ENCODE data around the gene POU2F3. TPM values are rescaled to one million over a fixed set of nuclear protein-coding genes. Genes with fewer than 3 reads are reported as not detected.

POU2F3 gene
- total and polyA plus RNA-seq, 8 donors: 0.12 to 2.6 (median 0.25) TPM

DNA sequence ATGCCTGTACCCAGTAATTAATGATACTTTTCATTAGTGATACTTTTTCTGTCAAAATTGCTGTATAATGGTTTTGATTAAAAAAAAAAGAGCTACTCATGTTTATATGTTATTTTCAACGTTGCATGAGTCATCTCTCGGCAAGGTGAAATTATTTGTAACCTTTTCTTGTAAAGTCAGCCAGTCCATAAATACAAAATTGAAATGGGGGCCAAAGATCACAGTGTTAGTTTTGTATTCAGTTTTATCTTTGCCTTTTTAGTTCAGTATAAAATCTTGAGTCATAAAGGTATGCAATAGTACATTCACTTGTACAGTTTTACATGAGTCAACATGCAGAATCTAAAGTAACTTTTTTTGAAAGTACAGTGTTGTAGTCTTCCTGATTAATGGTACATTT lies 100.6 kb downstream of the POU2F3 start:
- WGBS, 2 donors: 5 to 7% methylated on average over 2 of the region's 2 CpGs
- ATAC-seq (no peak), DNase-seq (no peak), FAIRE-seq (peak; percentile 59)
- Histone ChIP-seq H3K27me3 (no peaks in the 10 kb centered on the region), H3K4me1 (peaks cover 26 to 43% (median 30%) of the 10 kb centered on the region in 3 donors), H3K9me3 (no peaks in the 10 kb centered on the region), H3K36me3 (no peaks in the 10 kb centered on the region), H3K4me3 (no peak overlapping the region), H3K27ac (peak overlapping the region in 1 of 4 donors; percentile 43)
- intact Hi-C loops (cut with DNase I): loop anchor here in 2 of 3 donors (10.0 kb wide), 2 partner anchors 54 to 74 kb away; no protein-coding TSS in a partner anchor
- TF ChIP-seq, protein P1, sequence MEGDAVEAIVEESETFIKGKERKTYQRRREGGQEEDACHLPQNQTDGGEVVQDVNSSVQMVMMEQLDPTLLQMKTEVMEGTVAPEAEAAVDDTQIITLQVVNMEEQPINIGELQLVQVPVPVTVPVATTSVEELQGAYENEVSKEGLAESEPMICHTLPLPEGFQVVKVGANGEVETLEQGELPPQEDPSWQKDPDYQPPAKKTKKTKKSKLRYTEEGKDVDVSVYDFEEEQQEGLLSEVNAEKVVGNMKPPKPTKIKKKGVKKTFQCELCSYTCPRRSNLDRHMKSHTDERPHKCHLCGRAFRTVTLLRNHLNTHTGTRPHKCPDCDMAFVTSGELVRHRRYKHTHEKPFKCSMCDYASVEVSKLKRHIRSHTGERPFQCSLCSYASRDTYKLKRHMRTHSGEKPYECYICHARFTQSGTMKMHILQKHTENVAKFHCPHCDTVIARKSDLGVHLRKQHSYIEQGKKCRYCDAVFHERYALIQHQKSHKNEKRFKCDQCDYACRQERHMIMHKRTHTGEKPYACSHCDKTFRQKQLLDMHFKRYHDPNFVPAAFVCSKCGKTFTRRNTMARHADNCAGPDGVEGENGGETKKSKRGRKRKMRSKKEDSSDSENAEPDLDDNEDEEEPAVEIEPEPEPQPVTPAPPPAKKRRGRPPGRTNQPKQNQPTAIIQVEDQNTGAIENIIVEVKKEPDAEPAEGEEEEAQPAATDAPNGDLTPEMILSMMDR (IDR thresholded peaks at IDR 0.05): no peak

DNA sequence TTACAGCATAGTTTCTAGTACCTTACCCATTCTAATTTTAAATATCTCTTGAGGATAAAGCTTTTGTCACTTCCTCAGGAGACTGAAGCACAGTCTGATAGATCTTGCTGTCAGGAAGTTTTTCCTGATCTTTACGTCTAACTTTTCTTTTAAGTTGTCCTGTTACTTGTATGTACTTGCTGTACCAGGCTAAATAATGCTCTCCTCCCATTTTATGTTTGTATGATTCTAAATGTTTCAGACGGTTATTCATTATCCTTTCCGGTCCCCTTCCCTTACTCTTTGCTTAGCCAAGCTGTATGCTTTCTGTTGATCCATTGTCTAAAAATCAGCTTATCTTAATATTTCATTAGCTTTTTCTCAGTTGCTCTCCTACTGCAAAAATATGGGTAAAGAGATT lies 102.3 kb downstream of the POU2F3 start:
- Histone ChIP-seq H3K4me3 (no peak overlapping the region), H3K4me1 (peaks cover 30 to 50% (median 36%) of the 10 kb centered on the region in 3 donors), H3K27me3 (no peaks in the 10 kb centered on the region), H3K36me3 (no peaks in the 10 kb centered on the region), H3K27ac (no peak overlapping the region), H3K9me3 (no peaks in the 10 kb centered on the region)
- WGBS, 2 donors: 63 to 72% methylated on average over 3 of the region's 3 CpGs
- TF ChIP-seq, protein P1 (IDR thresholded peaks at IDR 0.05): no peak
- no peak for FAIRE-seq
- intact Hi-C loops (cut with DNase I): loop anchor here in 2 of 3 donors (10.0 kb wide), 2 partner anchors 53 to 73 kb away; no protein-coding TSS in a partner anchor
- ATAC-seq: no peak
- DNase-seq: no peak

DNA sequence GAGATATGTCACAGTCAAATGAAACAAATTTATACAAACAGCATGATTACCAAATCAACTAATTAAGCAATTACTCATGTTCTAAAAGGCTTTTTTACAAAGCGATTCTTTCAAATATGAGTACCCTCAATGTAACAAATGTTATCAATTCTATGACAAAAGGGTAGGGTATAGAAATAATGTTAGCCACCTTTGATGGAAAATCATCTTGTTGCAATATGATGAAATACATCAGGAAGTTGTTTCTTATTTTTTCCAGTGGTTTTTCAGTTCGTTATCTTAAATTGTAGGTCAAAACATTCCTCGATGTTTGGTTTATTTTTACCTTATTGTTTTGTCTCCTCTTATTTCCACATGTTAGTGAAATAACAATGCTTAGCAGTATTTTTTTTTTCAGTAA lies 102.7 kb downstream of the POU2F3 start:
- no peak for ATAC-seq
- intact Hi-C loops (cut with DNase I): loop anchor here in 2 of 3 donors (10.0 kb wide), 2 partner anchors 52 to 72 kb away; no protein-coding TSS in a partner anchor
- TF ChIP-seq, protein P1 (IDR thresholded peaks at IDR 0.05): no peak
- no peak overlapping the region for H3K4me3 ChIP-seq
- WGBS, 2 donors: 71 to 83% methylated on average over 3 of the region's 3 CpGs
- H3K9me3 ChIP-seq: no peaks in the 10 kb centered on the region
- no peak overlapping the region for H3K27ac ChIP-seq
- FAIRE-seq: no peak
- peaks cover 30 to 50% (median 36%) of the 10 kb centered on the region in 3 donors for H3K4me1 ChIP-seq
- no peaks in the 10 kb centered on the region for H3K36me3 ChIP-seq
- DNase-seq: no peak
- no peaks in the 10 kb centered on the region for H3K27me3 ChIP-seq

DNA sequence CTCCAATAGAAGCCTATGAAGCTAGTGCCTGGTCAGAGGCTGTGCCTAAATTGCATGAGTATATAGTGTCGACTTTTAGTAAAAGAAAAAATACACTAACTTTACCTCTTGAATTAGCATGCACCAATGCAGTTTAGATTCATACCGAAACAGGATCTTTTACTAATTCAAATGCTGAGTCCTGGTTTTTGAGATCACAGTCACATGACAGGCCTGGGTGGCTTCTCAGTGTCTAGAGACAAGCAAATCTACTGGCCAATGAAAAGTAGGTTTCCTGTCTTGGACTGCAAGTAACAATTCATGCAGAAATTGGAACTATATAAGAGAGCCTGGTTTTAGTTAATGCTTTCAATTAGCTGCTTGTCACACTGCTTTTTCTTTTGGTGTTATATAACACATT lies 103.5 kb downstream of the POU2F3 start:
- Histone ChIP-seq H3K9me3 (no peaks in the 10 kb centered on the region), H3K27me3 (no peaks in the 10 kb centered on the region), H3K4me1 (peaks cover 28 to 50% (median 30%) of the 10 kb centered on the region in 3 donors), H3K27ac (no peak overlapping the region), H3K4me3 (no peak overlapping the region), H3K36me3 (no peaks in the 10 kb centered on the region)
- intact Hi-C loops (cut with DNase I): loop anchor here in 2 of 3 donors (10.0 kb wide), 2 partner anchors 51 to 71 kb away; no protein-coding TSS in a partner anchor
- WGBS, 2 donors: 89% methylated on average over 2 of the region's 2 CpGs
- ATAC-seq (peak in 1 of 4 donors; percentile 32), DNase-seq (no peak), FAIRE-seq (no peak)
- TF ChIP-seq, protein P1 (IDR thresholded peaks at IDR 0.05): no peak

DNA sequence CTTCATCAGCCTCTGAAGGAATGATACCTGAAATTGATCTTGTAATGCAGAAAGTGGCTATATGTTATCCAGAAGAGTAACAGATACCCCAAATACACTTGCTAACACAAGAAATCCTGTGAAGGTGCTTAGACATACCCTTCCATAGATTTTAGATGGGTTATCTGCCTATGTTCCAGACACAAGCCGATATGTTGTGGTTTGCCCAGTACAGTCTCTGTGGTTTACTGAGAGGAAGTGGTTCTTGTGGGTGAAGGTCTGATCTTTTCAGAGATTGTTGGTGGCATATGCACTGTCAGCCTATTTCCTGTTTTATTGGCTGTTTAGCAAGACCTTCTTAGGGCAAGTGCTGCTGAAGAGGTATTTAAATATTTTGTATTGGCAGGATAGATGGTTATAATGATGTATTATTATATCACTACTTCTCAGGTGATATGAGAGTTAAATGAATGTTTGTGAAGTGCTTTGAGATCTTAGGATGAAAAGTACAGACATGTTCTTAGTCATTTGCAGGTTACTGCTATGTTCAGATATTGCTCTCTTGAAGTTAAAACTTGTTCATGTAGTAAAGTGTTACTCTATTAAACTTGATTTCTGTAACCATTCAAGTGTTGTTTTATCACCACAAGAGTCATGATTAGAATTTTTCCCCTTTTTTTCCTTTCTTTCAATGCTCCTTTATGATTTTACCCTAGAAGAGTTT lies 104.5 kb downstream of the POU2F3 start:
- no peak for FAIRE-seq
- intact Hi-C loops (cut with DNase I): loop anchor here in 2 of 3 donors (10.0 kb wide), 2 partner anchors 50 to 70 kb away; no protein-coding TSS in a partner anchor
- no peak overlapping the region for H3K4me3 ChIP-seq
- TF ChIP-seq, protein P1 (IDR thresholded peaks at IDR 0.05): no peak
- H3K9me3 ChIP-seq: no peaks in the 10 kb centered on the region
- no peak for DNase-seq
- H3K36me3 ChIP-seq: no peaks in the 10 kb centered on the region
- H3K27ac ChIP-seq: no peak overlapping the region
- H3K27me3 ChIP-seq: no peaks in the 10 kb centered on the region
- H3K4me1 ChIP-seq: peaks cover 23 to 58% (median 35%) of the 10 kb centered on the region in 3 donors
- WGBS, 2 donors: 65 to 80% methylated on average over 1 of the region's 1 CpG
- peak in 2 of 4 donors; percentile 33 to 43 for ATAC-seq

Data from pancreas (tissue), 10 donors.